Kidney (tissue), 14 donors: ENCODE data around the gene CHD5. TPM values are rescaled to one million over a fixed set of nuclear protein-coding genes. Genes with fewer than 3 reads are reported as not detected.
A peak's percentile ranks its signal among the peaks of the same experiment; 100 is the strongest.

Experiments used
- DNase-seq, 5 donors: peaks; one replicate each; pipeline ENCODE4 v3.0.0-alpha.2; 2013 to 2020
- FAIRE-seq: peaks from 2 replicates; lab custom pipeline; 2012; peaks lifted over from hg19 to GRCh38; lab: Jason Lieb, UNC
- H3K27ac ChIP-seq, 2 donors: one replicate each; pipeline ENCODE4 v1.7.0; 2013; ENCODE audit warnings: low read depth in 2 of 2, low read length in 2 of 2, inconsistent platforms in 1 of 2
- H3K27me3 ChIP-seq: one replicate; pipeline ENCODE4 v1.7.1; 2013; ENCODE audit warnings: low read length, inconsistent platforms; ENCODE audit not compliant: control insufficient read depth, insufficient read depth
- H3K36me3 ChIP-seq, 3 donors: one replicate each; pipeline versions ENCODE4 v1.7.0 to v1.7.1; 2013; ENCODE audit warnings: low read length in 3 of 3, control low read depth in 1 of 3, inconsistent platforms in 1 of 3; ENCODE audit not compliant: insufficient read depth in 3 of 3, control insufficient read depth in 2 of 3
- H3K4me1 ChIP-seq, 3 donors: one replicate each; pipeline versions ENCODE4 v1.7.0 to v1.7.1; 2013; ENCODE audit warnings: low read length in 3 of 3, inconsistent platforms in 1 of 3, low read depth in 1 of 3; ENCODE audit not compliant: control insufficient read depth in 2 of 3, insufficient read depth in 2 of 3
- H3K4me3 ChIP-seq, 3 donors: one replicate each; pipeline versions ENCODE4 v1.7.0 to v1.8.1; 2013; ENCODE audit warnings: low read length in 3 of 3, control low read depth in 1 of 3, inconsistent platforms in 1 of 3
- H3K9ac ChIP-seq, 3 donors: one replicate each; pipeline versions ENCODE4 v1.7.0 to v1.7.1; 2013; ENCODE audit warnings: low read length in 3 of 3, control low read depth in 1 of 3, inconsistent platforms in 1 of 3
- H3K9me3 ChIP-seq, 3 donors: one replicate each; pipeline versions ENCODE4 v1.7.0 to v1.7.1; 2013; ENCODE audit warnings: low read length in 3 of 3, control low read depth in 1 of 3, inconsistent platforms in 1 of 3; ENCODE audit not compliant: control insufficient read depth in 2 of 3, insufficient read depth in 1 of 3
- CTCF ChIP-seq: IDR thresholded peaks from 3 replicates; pipeline ENCODE4 v1.5.1; 2012; ENCODE audit warnings: mild to moderate bottlenecking, moderate library complexity, borderline replicate concordance; ENCODE audit not compliant: insufficient read depth; ENCODE audit errors: extremely low read depth
- intact Hi-C: fragments of 100-400 bp; cut with DNase I; formaldehyde crosslinking; loops from one replicate; pipeline ENCODE4 v1.11.1; 2022
- polyA plus RNA-seq: library from polyadenylated mRNA; stranded (reverse); fragments of 350-450 nt; fragmentation: Illumina TruSeq; extraction: RNeasy Lipid Tissue Mini Kit (QIAGEN cat#74804); gene quantifications from one replicate; pipeline ENCODE4 v1.2.3, GENCODE V29; 2014; ENCODE audit warnings: low read depth, low replicate concordance; ENCODE audit not compliant: insufficient read depth
- total RNA-seq: library from RNA; stranded (reverse); fragmentation: NEBNext Ultra II Directional; extraction: Animal tissue kit (Norgen Biotek cat#: 25700); gene quantifications from one replicate; pipeline ENCODE4 v1.2.1, GENCODE V29; 2021
- donor health status: control.
- donor health status: control.
- donor health status: control.
- donor health status: control.
- donor health status: control.
- donor health status: DM: yes; HTN: yes; CAD: no.
- donor health status: Normal renal cell carcinoma (clear cell type).

CHD5 gene
- total and polyA plus RNA-seq, 2 donors from 2014 or later: 0.54 to 0.85 TPM

- no peak for TF ChIP-seq CTCF
- no peak overlapping the region for H3K9ac ChIP-seq
- no peaks in the 10 kb centered on the region for H3K9me3 ChIP-seq
- no peak overlapping the region for H3K4me3 ChIP-seq
- no peaks in the 10 kb centered on the region for H3K27me3 ChIP-seq
- FAIRE-seq (no peak), DNase-seq (peak in 1 of 5 donors; percentile 57)
- H3K27ac ChIP-seq: no peak overlapping the region
- H3K36me3 ChIP-seq: no peaks in the 10 kb centered on the region
- intact Hi-C loops: no loop called here
- H3K4me1 ChIP-seq: no peaks in the 10 kb centered on the region
These were observed 70.4 kb downstream of the CHD5 start for GRCh38 chr1:6109688-6110087.

- H3K4me1 ChIP-seq: no peaks in the 10 kb centered on the region
- FAIRE-seq (no peak), DNase-seq (peak; percentile 31 to 68 (median 51))
- no peaks in the 10 kb centered on the region for H3K9me3 ChIP-seq
- TF ChIP-seq CTCF: peak; percentile 24
- no peaks in the 10 kb centered on the region for H3K27me3 ChIP-seq
- H3K4me3 ChIP-seq: no peak overlapping the region
- no peak overlapping the region for H3K9ac ChIP-seq
- H3K27ac ChIP-seq: no peak overlapping the region
- no peaks in the 10 kb centered on the region for H3K36me3 ChIP-seq
- intact Hi-C loops: no loop called here
These were observed 71.0 kb downstream of the CHD5 start for GRCh38 chr1:6108937-6109614.

GRCh38 chr1:6108476-6108875 is 71.6 kb downstream of the CHD5 start:
- no peaks in the 10 kb centered on the region for H3K4me1 ChIP-seq
- no peaks in the 10 kb centered on the region for H3K9me3 ChIP-seq
- H3K36me3 ChIP-seq: no peaks in the 10 kb centered on the region
- FAIRE-seq (no peak), DNase-seq (peak in 1 of 5 donors; percentile 3)
- no peak overlapping the region for H3K9ac ChIP-seq
- intact Hi-C loops: no loop called here
- H3K27me3 ChIP-seq: no peaks in the 10 kb centered on the region
- no peak overlapping the region for H3K27ac ChIP-seq
- H3K4me3 ChIP-seq: no peak overlapping the region
- no peak for TF ChIP-seq CTCF
